ENCODE data around the gene TRIM33. TPM values are rescaled to one million over a fixed set of nuclear protein-coding genes. Genes with fewer than 3 reads are reported as not detected.

Gene TRIM33
- total RNA-seq, 1 donor from 2014 or later, result 31.8 TPM

DNA sequence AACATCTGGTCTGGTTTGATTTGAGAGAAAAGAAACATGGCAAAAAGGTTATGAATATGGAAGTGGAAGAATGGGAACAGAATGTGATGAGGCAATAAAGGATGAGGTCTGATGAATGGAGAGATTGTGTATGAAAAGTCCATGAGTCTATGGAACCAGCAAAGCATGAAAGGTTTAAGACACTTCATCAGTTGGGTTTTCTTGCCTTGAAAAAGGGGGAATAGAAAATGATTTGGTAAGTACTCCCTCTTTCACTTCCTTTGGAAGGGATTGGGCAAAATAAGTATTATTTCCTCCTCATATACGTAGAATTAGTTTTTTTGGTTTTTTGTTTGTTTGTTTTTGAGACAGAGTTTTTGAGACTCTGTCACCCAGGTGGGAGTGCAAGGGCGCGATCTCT, 155.8 kb downstream of the TRIM33 start:
- Mint-ChIP-seq H3K36me3 (ENCODE audit: low read depth, unreplicated experiment) (no peaks in the 10 kb centered on the region), H3K27ac (ENCODE audit: unreplicated experiment) (no peak overlapping the region), H3K4me1 (ENCODE audit: low read depth, unreplicated experiment) (peaks cover 6% of the 10 kb centered on the region), H3K27me3 (ENCODE audit: low read depth, unreplicated experiment) (peaks cover 8% of the 10 kb centered on the region), H3K4me3 (ENCODE audit: unreplicated experiment) (no peak overlapping the region), H3K9me3 (ENCODE audit: unreplicated experiment) (peaks cover 1% of the 10 kb centered on the region)
- H4K20me1 ChIP-seq (ENCODE audit: insufficient read depth, low read length), result no peaks in the 10 kb centered on the region
- no peaks in the 10 kb centered on the region for H3K36me3 ChIP-seq (ENCODE audit: insufficient read depth, low read length)
- H3K27ac ChIP-seq (ENCODE audit: low read depth, low read length), result no peak overlapping the region
- no peak overlapping the region for H2AFZ ChIP-seq (ENCODE audit: low read depth, low read length)
- peaks cover under 1% of the 10 kb centered on the region for H3K27me3 ChIP-seq (ENCODE audit: insufficient read depth, low read length)
- FAIRE-seq (no peak), DNase-seq (ENCODE audit: low read depth) (no peak)
- H3K4me3 ChIP-seq (ENCODE audit: insufficient read depth, low read depth, low read length), result no peak overlapping the region
- H3K79me2 ChIP-seq (ENCODE audit: insufficient read depth, low read length), result no peaks in the 10 kb centered on the region
- H3K9ac ChIP-seq (ENCODE audit: low read length), result no peak overlapping the region
- no peaks in the 10 kb centered on the region for H3K9me3 ChIP-seq (ENCODE audit: insufficient read depth, low read depth, low read length)
- no peaks in the 10 kb centered on the region for H3K4me1 ChIP-seq (ENCODE audit: insufficient read depth, low read length)
- H3K4me2 ChIP-seq (ENCODE audit: low read length), result no peak overlapping the region
- no peak for TF ChIP-seq EZH2 (IDR thresholded peaks at IDR 0.05; ENCODE audit: insufficient read depth, low read length)
- TF ChIP-seq, protein P1, sequence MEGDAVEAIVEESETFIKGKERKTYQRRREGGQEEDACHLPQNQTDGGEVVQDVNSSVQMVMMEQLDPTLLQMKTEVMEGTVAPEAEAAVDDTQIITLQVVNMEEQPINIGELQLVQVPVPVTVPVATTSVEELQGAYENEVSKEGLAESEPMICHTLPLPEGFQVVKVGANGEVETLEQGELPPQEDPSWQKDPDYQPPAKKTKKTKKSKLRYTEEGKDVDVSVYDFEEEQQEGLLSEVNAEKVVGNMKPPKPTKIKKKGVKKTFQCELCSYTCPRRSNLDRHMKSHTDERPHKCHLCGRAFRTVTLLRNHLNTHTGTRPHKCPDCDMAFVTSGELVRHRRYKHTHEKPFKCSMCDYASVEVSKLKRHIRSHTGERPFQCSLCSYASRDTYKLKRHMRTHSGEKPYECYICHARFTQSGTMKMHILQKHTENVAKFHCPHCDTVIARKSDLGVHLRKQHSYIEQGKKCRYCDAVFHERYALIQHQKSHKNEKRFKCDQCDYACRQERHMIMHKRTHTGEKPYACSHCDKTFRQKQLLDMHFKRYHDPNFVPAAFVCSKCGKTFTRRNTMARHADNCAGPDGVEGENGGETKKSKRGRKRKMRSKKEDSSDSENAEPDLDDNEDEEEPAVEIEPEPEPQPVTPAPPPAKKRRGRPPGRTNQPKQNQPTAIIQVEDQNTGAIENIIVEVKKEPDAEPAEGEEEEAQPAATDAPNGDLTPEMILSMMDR (IDR thresholded peaks at IDR 0.05; ENCODE audit: insufficient read depth, low read depth, low read length), result no peak

DNA sequence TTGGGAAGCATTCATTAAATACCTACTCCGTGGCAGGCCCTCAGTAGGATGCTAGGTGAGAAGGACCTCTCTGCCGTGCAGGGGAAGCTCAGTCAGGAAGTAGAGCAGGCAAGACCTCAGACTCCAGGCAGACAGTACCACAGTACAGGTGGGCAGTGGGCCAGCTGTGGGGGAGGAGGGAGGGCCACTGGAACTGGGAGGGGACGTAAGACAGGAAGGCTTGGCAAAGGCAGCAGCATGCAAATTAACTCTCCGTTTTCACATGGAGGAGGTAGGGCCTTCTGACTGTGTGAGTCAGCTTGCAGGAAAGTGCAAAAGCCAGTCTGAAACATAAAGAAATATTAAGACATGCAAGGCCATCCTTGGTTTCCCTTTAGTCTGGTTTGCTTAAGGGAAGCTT, 157.7 kb downstream of the TRIM33 start:
- peaks cover 6% of the 10 kb centered on the region for H3K4me1 Mint-ChIP-seq (ENCODE audit: low read depth, unreplicated experiment)
- Histone ChIP-seq H3K36me3 (ENCODE audit: insufficient read depth, low read length) (no peaks in the 10 kb centered on the region), H3K4me2 (ENCODE audit: low read length) (peak overlapping the region; percentile 35), H3K9me3 (ENCODE audit: insufficient read depth, low read depth, low read length) (no peaks in the 10 kb centered on the region), H3K4me1 (ENCODE audit: insufficient read depth, low read length) (no peaks in the 10 kb centered on the region), H3K4me3 (ENCODE audit: insufficient read depth, low read depth, low read length) (no peak overlapping the region), H3K27me3 (ENCODE audit: insufficient read depth, low read length) (peaks cover 9% of the 10 kb centered on the region), H3K79me2 (ENCODE audit: insufficient read depth, low read length) (no peaks in the 10 kb centered on the region), H3K27ac (ENCODE audit: low read depth, low read length) (no peak overlapping the region), H3K9ac (ENCODE audit: low read length) (no peak overlapping the region), H2AFZ (ENCODE audit: low read depth, low read length) (peak overlapping the region; percentile 16), H4K20me1 (ENCODE audit: insufficient read depth, low read length) (no peaks in the 10 kb centered on the region)
- H3K27ac Mint-ChIP-seq (ENCODE audit: unreplicated experiment), result no peak overlapping the region
- DNase-seq (ENCODE audit: low read depth), result peak; percentile 90
- H3K4me3 Mint-ChIP-seq (ENCODE audit: unreplicated experiment), result peak overlapping the region; percentile 51
- TF ChIP-seq, protein P1 (IDR thresholded peaks at IDR 0.05; ENCODE audit: insufficient read depth, low read depth, low read length), result no peak
- no peak for TF ChIP-seq EZH2 (IDR thresholded peaks at IDR 0.05; ENCODE audit: insufficient read depth, low read length)
- FAIRE-seq, result no peak
- H3K9me3 Mint-ChIP-seq (ENCODE audit: unreplicated experiment), result peaks cover 1% of the 10 kb centered on the region
- no peaks in the 10 kb centered on the region for H3K36me3 Mint-ChIP-seq (ENCODE audit: low read depth, unreplicated experiment)
- H3K27me3 Mint-ChIP-seq (ENCODE audit: low read depth, unreplicated experiment), result peaks cover 17% of the 10 kb centered on the region

DNA sequence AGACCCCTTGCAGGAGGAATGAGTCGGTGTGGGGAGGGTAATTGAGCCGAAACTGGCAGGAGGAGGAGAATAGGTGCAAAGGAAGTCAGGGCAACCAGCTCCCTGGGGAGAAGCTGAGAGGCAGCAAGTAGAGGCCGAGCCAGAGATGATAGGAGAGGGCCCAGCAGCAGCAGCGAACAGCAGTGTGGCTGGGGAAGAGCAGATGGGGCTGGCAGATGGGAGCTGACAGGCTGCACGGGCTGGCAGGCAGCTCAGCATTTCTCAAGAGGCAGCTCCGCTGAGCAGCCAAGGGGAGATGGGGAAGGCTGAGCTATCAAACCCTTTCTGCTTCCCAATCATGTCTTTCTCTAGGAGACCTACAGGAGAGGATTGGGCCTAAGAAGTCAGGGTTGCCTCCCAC, 158.2 kb downstream of the TRIM33 start:
- Mint-ChIP-seq H3K9me3 (ENCODE audit: unreplicated experiment) (peaks cover 1% of the 10 kb centered on the region), H3K4me1 (ENCODE audit: low read depth, unreplicated experiment) (peaks cover 6% of the 10 kb centered on the region)

More for the DNA sequence above, 158.2 kb downstream of the TRIM33 start:
- Histone ChIP-seq H3K4me1 (ENCODE audit: insufficient read depth, low read length) (no peaks in the 10 kb centered on the region), H3K36me3 (ENCODE audit: insufficient read depth, low read length) (no peaks in the 10 kb centered on the region), H3K4me3 (ENCODE audit: insufficient read depth, low read depth, low read length) (no peak overlapping the region), H3K79me2 (ENCODE audit: insufficient read depth, low read length) (no peaks in the 10 kb centered on the region), H3K9me3 (ENCODE audit: insufficient read depth, low read depth, low read length) (no peaks in the 10 kb centered on the region), H3K27ac (ENCODE audit: low read depth, low read length) (no peak overlapping the region), H2AFZ (ENCODE audit: low read depth, low read length) (peak overlapping the region; percentile 24), H4K20me1 (ENCODE audit: insufficient read depth, low read length) (no peaks in the 10 kb centered on the region), H3K9ac (ENCODE audit: low read length) (no peak overlapping the region), H3K27me3 (ENCODE audit: insufficient read depth, low read length) (peaks cover 9% of the 10 kb centered on the region), H3K4me2 (ENCODE audit: low read length) (no peak overlapping the region)
- H3K36me3 Mint-ChIP-seq (ENCODE audit: low read depth, unreplicated experiment), result no peaks in the 10 kb centered on the region
- no peak for FAIRE-seq
- no peak overlapping the region for H3K27ac Mint-ChIP-seq (ENCODE audit: unreplicated experiment)
- no peak for TF ChIP-seq EZH2 (IDR thresholded peaks at IDR 0.05; ENCODE audit: insufficient read depth, low read length)
- TF ChIP-seq, protein P1 (IDR thresholded peaks at IDR 0.05; ENCODE audit: insufficient read depth, low read depth, low read length), result no peak
- no peak for DNase-seq (ENCODE audit: low read depth)
- H3K27me3 Mint-ChIP-seq (ENCODE audit: low read depth, unreplicated experiment), result peaks cover 20% of the 10 kb centered on the region
- no peak overlapping the region for H3K4me3 Mint-ChIP-seq (ENCODE audit: unreplicated experiment)
